ENCODE results near the gene MTG1.

- TF ChIP-seq, protein P1, sequence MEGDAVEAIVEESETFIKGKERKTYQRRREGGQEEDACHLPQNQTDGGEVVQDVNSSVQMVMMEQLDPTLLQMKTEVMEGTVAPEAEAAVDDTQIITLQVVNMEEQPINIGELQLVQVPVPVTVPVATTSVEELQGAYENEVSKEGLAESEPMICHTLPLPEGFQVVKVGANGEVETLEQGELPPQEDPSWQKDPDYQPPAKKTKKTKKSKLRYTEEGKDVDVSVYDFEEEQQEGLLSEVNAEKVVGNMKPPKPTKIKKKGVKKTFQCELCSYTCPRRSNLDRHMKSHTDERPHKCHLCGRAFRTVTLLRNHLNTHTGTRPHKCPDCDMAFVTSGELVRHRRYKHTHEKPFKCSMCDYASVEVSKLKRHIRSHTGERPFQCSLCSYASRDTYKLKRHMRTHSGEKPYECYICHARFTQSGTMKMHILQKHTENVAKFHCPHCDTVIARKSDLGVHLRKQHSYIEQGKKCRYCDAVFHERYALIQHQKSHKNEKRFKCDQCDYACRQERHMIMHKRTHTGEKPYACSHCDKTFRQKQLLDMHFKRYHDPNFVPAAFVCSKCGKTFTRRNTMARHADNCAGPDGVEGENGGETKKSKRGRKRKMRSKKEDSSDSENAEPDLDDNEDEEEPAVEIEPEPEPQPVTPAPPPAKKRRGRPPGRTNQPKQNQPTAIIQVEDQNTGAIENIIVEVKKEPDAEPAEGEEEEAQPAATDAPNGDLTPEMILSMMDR (IDR thresholded peaks at IDR 0.05) = no peak
- no peak for TF ChIP-seq POLR2A (IDR thresholded peaks at IDR 0.05)
Measured at GRCh38 chr10:133440633-133441285, 46.8 kb downstream of the MTG1 start.
